ENCODE data around the gene SNAI3.

- TF ChIP-seq CTCF (IDR thresholded peaks at IDR 0.05) (no peak), EP300 (IDR thresholded peaks at IDR 0.05) (no peak), POLR2A (IDR thresholded peaks at IDR 0.05) (no peak), POLR2AphosphoS5 (IDR thresholded peaks at IDR 0.05) (no peak)
Observed at GRCh38 chr16:88713568-88714419, 27.5 kb upstream of the SNAI3 start.

Measured in gastroesophageal sphincter (tissue), 3 donors.